ENCODE data around the gene TMEM132C.

DNA sequence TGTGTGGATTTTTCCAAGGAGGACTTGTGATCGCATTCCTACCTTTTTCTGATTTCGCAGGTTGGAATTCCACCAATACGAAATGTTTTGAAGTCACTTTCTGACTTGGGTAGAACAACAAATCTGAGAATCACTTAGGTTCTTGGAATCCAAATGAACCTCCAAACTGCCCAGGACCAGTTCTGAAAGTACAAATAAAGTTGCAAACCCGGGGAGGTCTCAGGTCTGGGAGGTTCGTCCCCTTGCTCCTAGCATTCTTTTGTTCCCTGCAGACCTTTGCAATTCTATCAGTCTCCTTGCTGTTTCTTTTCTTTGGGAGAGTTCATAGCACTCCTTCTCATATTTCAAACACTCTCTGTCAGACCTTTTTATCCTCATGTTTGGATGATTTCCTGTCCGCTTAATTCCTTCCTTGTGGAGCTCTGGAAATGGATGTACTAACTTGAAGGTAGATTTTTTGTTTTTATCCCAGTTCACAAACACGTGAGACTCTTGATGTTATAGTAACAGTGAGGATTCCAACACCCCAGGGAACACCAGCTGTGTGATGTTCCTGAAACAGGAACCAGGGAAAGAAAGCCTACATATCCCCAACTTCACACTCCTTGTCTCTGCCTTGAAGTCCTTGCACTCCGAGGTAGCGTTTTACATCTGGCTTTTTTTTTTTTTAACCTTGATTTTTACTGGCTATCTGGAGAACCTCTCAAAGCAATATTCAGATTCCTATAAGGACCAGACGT is 70.6 kb downstream of the TMEM132C start:
- no peak for TF ChIP-seq POLR2A (IDR thresholded peaks at IDR 0.05)
- TF ChIP-seq, protein P1, sequence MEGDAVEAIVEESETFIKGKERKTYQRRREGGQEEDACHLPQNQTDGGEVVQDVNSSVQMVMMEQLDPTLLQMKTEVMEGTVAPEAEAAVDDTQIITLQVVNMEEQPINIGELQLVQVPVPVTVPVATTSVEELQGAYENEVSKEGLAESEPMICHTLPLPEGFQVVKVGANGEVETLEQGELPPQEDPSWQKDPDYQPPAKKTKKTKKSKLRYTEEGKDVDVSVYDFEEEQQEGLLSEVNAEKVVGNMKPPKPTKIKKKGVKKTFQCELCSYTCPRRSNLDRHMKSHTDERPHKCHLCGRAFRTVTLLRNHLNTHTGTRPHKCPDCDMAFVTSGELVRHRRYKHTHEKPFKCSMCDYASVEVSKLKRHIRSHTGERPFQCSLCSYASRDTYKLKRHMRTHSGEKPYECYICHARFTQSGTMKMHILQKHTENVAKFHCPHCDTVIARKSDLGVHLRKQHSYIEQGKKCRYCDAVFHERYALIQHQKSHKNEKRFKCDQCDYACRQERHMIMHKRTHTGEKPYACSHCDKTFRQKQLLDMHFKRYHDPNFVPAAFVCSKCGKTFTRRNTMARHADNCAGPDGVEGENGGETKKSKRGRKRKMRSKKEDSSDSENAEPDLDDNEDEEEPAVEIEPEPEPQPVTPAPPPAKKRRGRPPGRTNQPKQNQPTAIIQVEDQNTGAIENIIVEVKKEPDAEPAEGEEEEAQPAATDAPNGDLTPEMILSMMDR (IDR thresholded peaks at IDR 0.05): no peak

Data from esophagus squamous epithelium (tissue), 4 donors.